CD14-positive monocyte (primary cell): ENCODE data around the gene ZNF606. TPM values are rescaled to one million over a fixed set of nuclear protein-coding genes. Genes with fewer than 3 reads are reported as not detected.

Experiments used
- DNase-seq, 3 donors: peaks; one replicate each; pipeline ENCODE4 v3.0.0-alpha.2; 2011 to 2022
- H2AFZ ChIP-seq: 2 replicates; pipeline ENCODE4 v1.6.0; 2012; ENCODE audit warnings: mild to moderate bottlenecking, low read depth, low read length, inconsistent platforms; ENCODE audit not compliant: insufficient read depth, poor library complexity, severe bottlenecking
- H3K27ac ChIP-seq, 2 donors: 1 replicate in 1 of 2; 2 replicates in 1 of 2; pipeline ENCODE4 v1.5.1; 2012 to 2013; ENCODE audit warnings: low read length in 2 of 2, control low read depth in 1 of 2, inconsistent platforms in 1 of 2, low read depth in 1 of 2, mild to moderate bottlenecking in 1 of 2
- H3K27me3 ChIP-seq, 2 donors: one replicate each; pipeline versions ENCODE4 v1.6.0 to v1.6.1; 2011 to 2013; ENCODE audit warnings: low read length in 2 of 2; ENCODE audit not compliant: control insufficient read depth in 2 of 2, insufficient read depth in 2 of 2
- H3K36me3 ChIP-seq, 2 donors: replicated peaks in 1 of 2; 1 replicate in 1 of 2; 2 replicates in 1 of 2; pipeline versions ENCODE4 v1.5.1 to v1.6.1; 2012 to 2013; ENCODE audit warnings: low read length in 2 of 2, control low read depth in 1 of 2, inconsistent platforms in 1 of 2, mild to moderate bottlenecking in 1 of 2; ENCODE audit not compliant: insufficient read depth in 2 of 2, control insufficient read depth in 1 of 2
- H3K4me1 ChIP-seq, 2 donors: 1 replicate in 1 of 2; 2 replicates in 1 of 2; pipeline versions ENCODE4 v1.5.1 to v1.6.1; 2012 to 2013; ENCODE audit warnings: low read length in 2 of 2, control low read depth in 1 of 2, inconsistent platforms in 1 of 2, mild to moderate bottlenecking in 1 of 2, moderate library complexity in 1 of 2; ENCODE audit not compliant: insufficient read depth in 2 of 2, control insufficient read depth in 1 of 2
- H3K4me2 ChIP-seq: replicated peaks from 2 replicates; pipeline ENCODE3; 2012; ENCODE audit warnings: low read length, moderate library complexity, mild to moderate bottlenecking; ENCODE audit not compliant: poor library complexity, severe bottlenecking; ENCODE audit errors: extremely low read depth
- H3K4me3 ChIP-seq, 3 experiments: fragments of 200-600 bp in 1 of 3; sonication (generic) in 1 of 3; replicated peaks in 1 of 3; 1 replicate in 2 of 3; 2 replicates in 1 of 3; pipeline ENCODE4 v1.5.1; 2011 to 2013; ENCODE audit warnings: low read length in 3 of 3, mild to moderate bottlenecking in 3 of 3, control low read depth in 2 of 3, low read depth in 2 of 3, inconsistent platforms in 1 of 3, moderate library complexity in 1 of 3
- H3K79me2 ChIP-seq: 2 replicates; pipeline ENCODE4 v1.6.0; 2012; ENCODE audit warnings: mild to moderate bottlenecking, control low read depth, inconsistent platforms, low read length, moderate library complexity; ENCODE audit not compliant: insufficient read depth
- H3K9ac ChIP-seq: 2 replicates; pipeline ENCODE4 v1.6.0; 2017; ENCODE audit warnings: low read length, mild to moderate bottlenecking; ENCODE audit not compliant: insufficient read depth, poor library complexity, severe bottlenecking
- H3K9me3 ChIP-seq, 2 donors: replicated peaks in 1 of 2; 1 replicate in 1 of 2; 2 replicates in 1 of 2; pipeline versions ENCODE4 v1.5.1 to v1.6.1; 2012 to 2013; ENCODE audit warnings: low read length in 2 of 2, control low read depth in 1 of 2; ENCODE audit not compliant: control insufficient read depth in 1 of 2, insufficient read depth in 1 of 2
- H4K20me1 ChIP-seq: 2 replicates; pipeline ENCODE4 v1.6.0; 2012; ENCODE audit warnings: mild to moderate bottlenecking, low read length, control low read depth, moderate library complexity; ENCODE audit not compliant: insufficient read depth
- H3K27ac Mint-ChIP-seq, 7 donors: one replicate each; pipeline ENCODE4 v1.8.0; 2020; ENCODE audit warnings: mild to moderate bottlenecking in 7 of 7, mixed read lengths in 7 of 7, moderate library complexity in 6 of 7, inconsistent platforms in 2 of 7
- H3K27me3 Mint-ChIP-seq, 3 donors: one replicate each; pipeline ENCODE4 v1.8.0; 2021 to 2022; ENCODE audit warnings: low read depth in 3 of 3, mild to moderate bottlenecking in 3 of 3, mixed read lengths in 3 of 3, moderate library complexity in 3 of 3, inconsistent platforms in 1 of 3
- H3K36me3 Mint-ChIP-seq, 2 donors: one replicate each; pipeline ENCODE4 v1.8.0; 2020; ENCODE audit warnings: mixed read lengths in 2 of 2, inconsistent platforms in 1 of 2, mild to moderate bottlenecking in 1 of 2
- H3K4me1 Mint-ChIP-seq: one replicate; pipeline ENCODE4 v1.8.0; 2020; ENCODE audit warnings: mild to moderate bottlenecking, mixed read lengths
- H3K4me3 Mint-ChIP-seq, 2 donors: one replicate each; pipeline ENCODE4 v1.8.0; 2020; ENCODE audit warnings: mild to moderate bottlenecking in 2 of 2, mixed read lengths in 2 of 2, moderate library complexity in 1 of 2
- H3K9me3 Mint-ChIP-seq, 7 donors: one replicate each; pipeline ENCODE4 v1.8.0; 2020 to 2022; ENCODE audit warnings: mixed read lengths in 7 of 7, mild to moderate bottlenecking in 6 of 7, moderate library complexity in 6 of 7, inconsistent platforms in 2 of 7
- WGBS: methylation state at CpG from one replicate; pipeline ENCODE4 v1.1.5; 2013; ENCODE audit warnings: missing lambda C conversion rate; ENCODE audit not compliant: insufficient coverage; 5-methylcytosine and 5-hydroxymethylcytosine counted together
- intact Hi-C, 2 donors: fragments of 100-400 bp; cut with micrococcal nuclease; formaldehyde crosslinking; loops; one replicate each; pipeline versions ENCODE4 v1.15.0 to v1.15.1; 2023
- polyA plus RNA-seq, 3 donors: library from polyadenylated mRNA; depleted of rRNA in 1 of 3; unstranded in 2 of 3; stranded (reverse) in 1 of 3; fragments of 300-500 nt in 2 of 3; fragments of >200 nt in 1 of 3; fragmentation: Illumina TruSeq in 2 of 3; gene quantifications; 1 replicate in 2 of 3; 2 replicates in 1 of 3; pipeline ENCODE4 v1.2.3, GENCODE V29; 2012 to 2021
- TF ChIP-seq, protein P1 (sequence below): fragments of 200-600 bp; IDR thresholded peaks from one replicate; pipeline ENCODE4 v1.8.0; 2022; ENCODE audit warnings: antibody characterized with exemption, mild to moderate bottlenecking

The ZNF606 gene
- polyA plus RNA-seq, 3 donors, result 0.87 to 1.7 (median 1.2) TPM

- peaks cover 36 to 79% (median 60%) of the 10 kb centered on the region in 7 donors for H3K9me3 Mint-ChIP-seq
- H4K20me1 ChIP-seq, result no peaks in the 10 kb centered on the region
- no peak for DNase-seq
- H3K27ac ChIP-seq, result no peak overlapping the region
- H3K36me3 Mint-ChIP-seq, result no peaks in the 10 kb centered on the region
- no peaks in the 10 kb centered on the region for H3K79me2 ChIP-seq
- H3K27me3 ChIP-seq, result no peaks in the 10 kb centered on the region
- WGBS, result 97% methylated on average over 7 of the region's 12 CpGs
- intact Hi-C loops, result no loop called here
- H3K4me2 ChIP-seq, result no peak overlapping the region
- no peak overlapping the region for H3K27ac Mint-ChIP-seq
- no peak overlapping the region for H3K9ac ChIP-seq
- no peaks in the 10 kb centered on the region for H3K36me3 ChIP-seq
- H2AFZ ChIP-seq, result no peak overlapping the region
- H3K4me1 ChIP-seq, result no peaks in the 10 kb centered on the region
- no peak overlapping the region for H3K4me3 Mint-ChIP-seq
- peaks cover 3% of the 10 kb centered on the region for H3K4me1 Mint-ChIP-seq
- TF ChIP-seq, protein P1, sequence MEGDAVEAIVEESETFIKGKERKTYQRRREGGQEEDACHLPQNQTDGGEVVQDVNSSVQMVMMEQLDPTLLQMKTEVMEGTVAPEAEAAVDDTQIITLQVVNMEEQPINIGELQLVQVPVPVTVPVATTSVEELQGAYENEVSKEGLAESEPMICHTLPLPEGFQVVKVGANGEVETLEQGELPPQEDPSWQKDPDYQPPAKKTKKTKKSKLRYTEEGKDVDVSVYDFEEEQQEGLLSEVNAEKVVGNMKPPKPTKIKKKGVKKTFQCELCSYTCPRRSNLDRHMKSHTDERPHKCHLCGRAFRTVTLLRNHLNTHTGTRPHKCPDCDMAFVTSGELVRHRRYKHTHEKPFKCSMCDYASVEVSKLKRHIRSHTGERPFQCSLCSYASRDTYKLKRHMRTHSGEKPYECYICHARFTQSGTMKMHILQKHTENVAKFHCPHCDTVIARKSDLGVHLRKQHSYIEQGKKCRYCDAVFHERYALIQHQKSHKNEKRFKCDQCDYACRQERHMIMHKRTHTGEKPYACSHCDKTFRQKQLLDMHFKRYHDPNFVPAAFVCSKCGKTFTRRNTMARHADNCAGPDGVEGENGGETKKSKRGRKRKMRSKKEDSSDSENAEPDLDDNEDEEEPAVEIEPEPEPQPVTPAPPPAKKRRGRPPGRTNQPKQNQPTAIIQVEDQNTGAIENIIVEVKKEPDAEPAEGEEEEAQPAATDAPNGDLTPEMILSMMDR, result no peak
- peaks cover 3 to 8% (median 6%) of the 10 kb centered on the region in 3 donors for H3K27me3 Mint-ChIP-seq
- H3K9me3 ChIP-seq, result peaks cover 47 to 69% of the 10 kb centered on the region in 2 donors
- H3K4me3 ChIP-seq, result no peak overlapping the region
Observed at GRCh38 chr19:58024661-58025060, 22.0 kb upstream of the ZNF606 start.

GRCh38 chr19:58022283-58022660 lies 19.7 kb upstream of the ZNF606 start:
- no peak overlapping the region for H2AFZ ChIP-seq
- Mint-ChIP-seq H3K4me1 (peaks cover 3% of the 10 kb centered on the region), H3K27me3 (peaks cover 0 to 10% (median 9%) of the 10 kb centered on the region in 3 donors), H3K9me3 (peaks cover 24 to 71% (median 51%) of the 10 kb centered on the region in 7 donors), H3K27ac (no peak overlapping the region), H3K36me3 (no peaks in the 10 kb centered on the region), H3K4me3 (no peak overlapping the region)
- no peak for DNase-seq
- TF ChIP-seq, protein P1, result peak; percentile 40
- peaks cover 32 to 56% of the 10 kb centered on the region in 2 donors for H3K9me3 ChIP-seq
- intact Hi-C loops, result no loop called here
- H4K20me1 ChIP-seq, result no peaks in the 10 kb centered on the region
- H3K9ac ChIP-seq, result no peak overlapping the region
- no peak overlapping the region for H3K4me3 ChIP-seq
- WGBS, result 33% methylated on average over 1 of the region's 4 CpGs
- no peaks in the 10 kb centered on the region for H3K27me3 ChIP-seq
- H3K79me2 ChIP-seq, result no peaks in the 10 kb centered on the region
- no peak overlapping the region for H3K27ac ChIP-seq
- no peaks in the 10 kb centered on the region for H3K36me3 ChIP-seq
- no peaks in the 10 kb centered on the region for H3K4me1 ChIP-seq
- H3K4me2 ChIP-seq, result no peak overlapping the region
